Smooth muscle cell (in vitro differentiated cells): ENCODE results near the gene PTGIS. TPM values are rescaled to one million over a fixed set of nuclear protein-coding genes. Genes with fewer than 3 reads are reported as not detected.
"Not testable (repeated sequence)": the region's sequence is repeated elsewhere in the genome, so short reads cannot be mapped to it uniquely, and the experiment has no call there.

ENCODE experiments used
- DNase-seq: peaks from one replicate; lab custom pipeline; 2025; ENCODE audit not compliant: unreplicated experiment; lab: John Stamatoyannopoulos, UW
- H2AFZ ChIP-seq: fragments of 200-600 bp; sonication (generic); 2 replicates; pipeline ENCODE4 v1.6.0; 2016; ENCODE audit warnings: antibody characterized with exemption, low read depth, mild to moderate bottlenecking
- H3F3A ChIP-seq: fragments of 200-600 bp; sonication (generic); 2 replicates; pipeline ENCODE4 v1.6.0; 2017; ENCODE audit warnings: antibody characterized with exemption, low read depth
- H3K27ac ChIP-seq: fragments of 200-600 bp; sonication (generic); 2 replicates; pipeline ENCODE4 v1.5.1; 2016; ENCODE audit warnings: low read depth, mild to moderate bottlenecking
- H3K27me3 ChIP-seq: fragments of 200-600 bp; sonication (generic); 2 replicates; pipeline ENCODE4 v1.6.1; 2016; ENCODE audit warnings: low read depth, mild to moderate bottlenecking
- H3K36me3 ChIP-seq: fragments of 200-600 bp; sonication (generic); 2 replicates; pipeline ENCODE4 v1.5.1; 2016; ENCODE audit warnings: low read depth
- H3K4me1 ChIP-seq: fragments of 200-600 bp; sonication (generic); 2 replicates; pipeline ENCODE4 v1.5.1; 2016; ENCODE audit warnings: low read depth
- H3K4me2 ChIP-seq: fragments of 200-600 bp; sonication (generic); 2 replicates; pipeline ENCODE4 v1.6.0; 2016; ENCODE audit warnings: mild to moderate bottlenecking
- H3K4me3 ChIP-seq: fragments of 200-600 bp; sonication (generic); 2 replicates; pipeline ENCODE4 v1.5.1; 2016; ENCODE audit warnings: mild to moderate bottlenecking
- H3K79me2 ChIP-seq: fragments of 200-600 bp; sonication (generic); 2 replicates; pipeline ENCODE4 v1.6.0; 2016; ENCODE audit warnings: low read depth, mild to moderate bottlenecking
- H3K9ac ChIP-seq: fragments of 200-600 bp; sonication (generic); 2 replicates; pipeline ENCODE4 v1.6.0; 2016; ENCODE audit warnings: low read depth
- H3K9me3 ChIP-seq: fragments of 200-600 bp; sonication (generic); replicated peaks from 2 replicates; pipeline ENCODE4 v1.5.1; 2016; ENCODE audit warnings: low read depth
- H4K20me1 ChIP-seq: fragments of 200-600 bp; sonication (generic); 2 replicates; pipeline ENCODE4 v1.6.0; 2016; ENCODE audit warnings: low read depth
- WGBS: methylation state at CpG from one replicate; pipeline ENCODE4 v1.1.7; 2016; ENCODE audit warnings: low lambda C conversion rate; 5-methylcytosine and 5-hydroxymethylcytosine counted together
- polyA plus RNA-seq: library from polyadenylated mRNA; unstranded; fragments of >200 nt; fragmentation: Nextera tagmentation; extraction: Ambion mirVana; gene quantifications from 2 replicates; pipeline ENCODE4 v1.2.1, GENCODE V29; 2016
- total RNA-seq: library from RNA; depleted of rRNA; stranded (reverse); fragments of >200 nt; gene quantifications from 2 replicates; pipeline ENCODE4 v1.2.3, GENCODE V29; 2014
- TF ChIP-seq, protein P1 (sequence below): fragments of 200-600 bp; sonication (generic); IDR thresholded peaks from 2 replicates; pipeline ENCODE4 v1.5.1; 2017; ENCODE audit warnings: borderline replicate concordance, mild to moderate bottlenecking, antibody characterized with exemption; ENCODE audit not compliant: insufficient read depth, poor library complexity, severe bottlenecking

PTGIS gene
- total and polyA plus RNA-seq, 2 experiments from 2014 or later: 0.18 to 0.64 TPM

DNA sequence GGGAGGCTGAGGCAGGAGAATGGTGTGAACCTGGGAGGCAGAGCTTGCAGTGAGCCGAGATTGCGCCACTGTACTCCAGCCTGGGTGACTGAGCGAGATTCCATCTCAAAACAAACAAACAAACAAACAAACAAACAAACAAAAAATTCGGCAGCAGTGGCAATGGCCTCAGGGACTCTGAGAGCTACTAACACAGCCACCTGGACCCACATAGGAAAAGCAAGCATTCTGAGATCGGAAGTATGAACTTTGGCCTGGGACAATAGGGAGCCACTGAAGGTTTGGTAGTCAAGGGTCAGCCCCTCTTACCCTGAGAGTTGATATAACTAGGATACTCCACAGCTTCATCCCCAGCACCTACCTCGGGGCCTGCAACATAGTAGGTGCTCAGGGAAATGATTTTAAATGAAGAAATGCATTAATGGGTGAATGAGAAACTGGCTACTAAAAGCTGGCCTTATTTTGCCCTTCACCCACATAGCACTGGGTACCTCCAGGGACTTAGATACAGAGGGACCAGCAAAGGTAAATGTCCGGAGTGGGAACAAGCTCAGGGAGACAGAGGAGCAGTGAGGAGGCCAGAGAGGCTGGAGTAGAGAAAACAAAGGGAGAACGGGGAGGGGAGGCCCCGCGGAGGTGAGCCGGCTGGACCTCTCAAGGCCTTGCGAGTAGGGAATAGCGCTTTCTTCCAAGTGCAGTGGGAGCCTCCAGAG lies 46.6 kb upstream of the PTGIS start:
- no peaks in the 10 kb centered on the region for H3K27me3 ChIP-seq
- no peaks in the 10 kb centered on the region for H3K9me3 ChIP-seq
- no peak overlapping the region for H2AFZ ChIP-seq
- H3K27ac ChIP-seq: no peak overlapping the region
- H3K79me2 ChIP-seq: no peaks in the 10 kb centered on the region
- TF ChIP-seq, protein P1, sequence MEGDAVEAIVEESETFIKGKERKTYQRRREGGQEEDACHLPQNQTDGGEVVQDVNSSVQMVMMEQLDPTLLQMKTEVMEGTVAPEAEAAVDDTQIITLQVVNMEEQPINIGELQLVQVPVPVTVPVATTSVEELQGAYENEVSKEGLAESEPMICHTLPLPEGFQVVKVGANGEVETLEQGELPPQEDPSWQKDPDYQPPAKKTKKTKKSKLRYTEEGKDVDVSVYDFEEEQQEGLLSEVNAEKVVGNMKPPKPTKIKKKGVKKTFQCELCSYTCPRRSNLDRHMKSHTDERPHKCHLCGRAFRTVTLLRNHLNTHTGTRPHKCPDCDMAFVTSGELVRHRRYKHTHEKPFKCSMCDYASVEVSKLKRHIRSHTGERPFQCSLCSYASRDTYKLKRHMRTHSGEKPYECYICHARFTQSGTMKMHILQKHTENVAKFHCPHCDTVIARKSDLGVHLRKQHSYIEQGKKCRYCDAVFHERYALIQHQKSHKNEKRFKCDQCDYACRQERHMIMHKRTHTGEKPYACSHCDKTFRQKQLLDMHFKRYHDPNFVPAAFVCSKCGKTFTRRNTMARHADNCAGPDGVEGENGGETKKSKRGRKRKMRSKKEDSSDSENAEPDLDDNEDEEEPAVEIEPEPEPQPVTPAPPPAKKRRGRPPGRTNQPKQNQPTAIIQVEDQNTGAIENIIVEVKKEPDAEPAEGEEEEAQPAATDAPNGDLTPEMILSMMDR: no peak
- H3K9ac ChIP-seq: no peak overlapping the region
- 89% methylated on average over 13 of the region's 13 CpGs for WGBS
- H4K20me1 ChIP-seq: no peaks in the 10 kb centered on the region
- DNase-seq: no peak
- H3F3A ChIP-seq: no peaks in the 10 kb centered on the region
- H3K4me2 ChIP-seq: no peak overlapping the region
- H3K36me3 ChIP-seq: no peaks in the 10 kb centered on the region
- no peaks in the 10 kb centered on the region for H3K4me1 ChIP-seq
- H3K4me3 ChIP-seq: no peak overlapping the region

GRCh38 chr20:49612127-49612738 lies 44.3 kb upstream of the PTGIS start:
- H2AFZ ChIP-seq: no peak overlapping the region
- DNase-seq: no peak
- TF ChIP-seq, protein P1: no peak
- H3K4me2 ChIP-seq: no peak overlapping the region
- no peak overlapping the region for H3K9ac ChIP-seq
- H3K4me1 ChIP-seq: no peaks in the 10 kb centered on the region
- H3F3A ChIP-seq: no peaks in the 10 kb centered on the region
- H3K4me3 ChIP-seq: no peak overlapping the region
- no peaks in the 10 kb centered on the region for H3K79me2 ChIP-seq
- 96% methylated on average over 6 of the region's 6 CpGs for WGBS
- peaks cover 6% of the 10 kb centered on the region for H3K27me3 ChIP-seq
- H3K36me3 ChIP-seq: no peaks in the 10 kb centered on the region
- no peaks in the 10 kb centered on the region for H3K9me3 ChIP-seq
- H4K20me1 ChIP-seq: no peaks in the 10 kb centered on the region
- no peak overlapping the region for H3K27ac ChIP-seq

DNA sequence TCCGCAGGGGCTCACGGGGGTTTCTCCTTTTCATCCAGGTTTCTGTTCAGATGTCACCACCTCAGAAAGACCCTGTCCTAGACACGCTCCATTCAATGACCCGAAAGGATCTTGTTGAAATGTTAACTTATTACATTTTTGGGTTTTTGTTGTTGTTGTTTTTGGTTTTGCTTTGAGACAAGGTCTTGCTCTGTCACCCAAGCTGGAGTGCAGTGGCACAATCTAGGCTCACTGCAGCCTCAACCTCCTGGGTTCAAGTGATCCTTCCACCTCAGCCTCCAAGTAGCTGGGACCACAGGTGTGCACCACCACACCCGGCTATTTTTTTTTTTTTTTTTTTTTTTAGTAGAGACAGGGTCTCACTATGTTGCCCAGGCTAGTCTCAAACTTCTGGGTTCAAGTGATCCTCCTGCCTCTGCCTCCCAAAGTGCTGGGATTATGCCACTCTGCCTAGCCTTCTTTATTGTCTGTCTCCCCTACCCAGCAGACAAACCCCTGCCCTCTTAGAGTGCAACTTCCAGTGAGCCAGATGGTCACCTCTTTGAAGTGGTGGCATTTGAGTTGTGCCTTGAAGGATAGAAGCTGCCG lies 43.7 kb upstream of the PTGIS start:
- not testable (repeated sequence) for H3K36me3 ChIP-seq, H3K27me3 ChIP-seq, H3K4me1 ChIP-seq, H3K27ac ChIP-seq, H4K20me1 ChIP-seq, H3K79me2 ChIP-seq, H2AFZ ChIP-seq, DNase-seq, H3F3A ChIP-seq, H3K9me3 ChIP-seq, H3K9ac ChIP-seq
- H3K4me2 ChIP-seq: peak overlapping the region; percentile 81
- 81% methylated on average over 6 of the region's 6 CpGs for WGBS
- peak overlapping the region; percentile 24 for H3K4me3 ChIP-seq

- Histone ChIP-seq H3K9me3 (no peaks in the 10 kb centered on the region), H3K4me1 (no peaks in the 10 kb centered on the region), H3K9ac (no peak overlapping the region), H2AFZ (peak overlapping the region; percentile 2), H3K4me3 (peak overlapping the region; percentile 24), H3K27me3 (peaks cover 6% of the 10 kb centered on the region), H3K79me2 (no peaks in the 10 kb centered on the region), H3K27ac (no peak overlapping the region), H4K20me1 (no peaks in the 10 kb centered on the region), H3K4me2 (peak overlapping the region; percentile 81), H3F3A (no peaks in the 10 kb centered on the region), H3K36me3 (no peaks in the 10 kb centered on the region)
- 12% methylated on average over 47 of the region's 48 CpGs for WGBS
- peak; percentile 44 for DNase-seq
- TF ChIP-seq, protein P1: peak; percentile 99
These were observed 43.0 kb upstream of the PTGIS start for GRCh38 chr20:49610691-49611538.
